ENCODE measurements around the gene NRIP1.

DNA sequence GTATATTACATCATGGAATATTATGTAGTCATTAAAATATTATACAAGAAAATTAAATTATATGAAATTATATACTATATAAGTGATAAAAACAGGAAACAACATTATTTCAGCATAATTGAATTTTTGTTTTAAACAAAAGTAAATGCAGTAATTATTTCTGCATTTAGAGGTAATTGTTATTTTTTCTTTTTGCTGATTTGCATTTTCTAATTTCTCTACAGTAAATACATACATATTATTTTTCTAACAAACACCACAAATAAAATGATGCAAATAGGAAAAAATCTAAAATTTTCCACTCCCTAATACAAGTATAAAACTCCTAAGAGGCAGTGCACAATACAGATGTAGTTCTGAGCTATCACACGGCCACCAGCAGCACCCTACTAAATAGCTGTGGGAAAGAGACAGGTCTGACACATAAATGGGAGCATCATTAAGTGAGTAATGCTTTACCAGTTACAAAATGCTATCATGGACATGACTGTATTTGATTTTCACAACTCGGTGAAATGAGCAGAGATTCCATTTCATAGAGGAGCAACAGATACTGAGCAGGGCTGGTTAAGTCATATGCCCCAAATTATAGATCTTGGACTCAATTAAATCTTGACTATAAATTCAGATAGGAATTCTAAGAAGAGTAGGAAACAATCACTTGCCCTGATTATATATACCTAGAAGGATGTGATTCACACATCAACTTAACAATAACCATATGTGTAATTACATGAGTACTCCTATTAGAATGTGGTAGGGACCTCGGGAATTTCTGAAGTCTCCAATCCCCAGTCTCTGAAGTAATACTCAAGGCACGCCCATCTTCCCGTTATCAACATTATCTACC lies 49.0 kb downstream of the NRIP1 start:
- TF ChIP-seq, protein P1, sequence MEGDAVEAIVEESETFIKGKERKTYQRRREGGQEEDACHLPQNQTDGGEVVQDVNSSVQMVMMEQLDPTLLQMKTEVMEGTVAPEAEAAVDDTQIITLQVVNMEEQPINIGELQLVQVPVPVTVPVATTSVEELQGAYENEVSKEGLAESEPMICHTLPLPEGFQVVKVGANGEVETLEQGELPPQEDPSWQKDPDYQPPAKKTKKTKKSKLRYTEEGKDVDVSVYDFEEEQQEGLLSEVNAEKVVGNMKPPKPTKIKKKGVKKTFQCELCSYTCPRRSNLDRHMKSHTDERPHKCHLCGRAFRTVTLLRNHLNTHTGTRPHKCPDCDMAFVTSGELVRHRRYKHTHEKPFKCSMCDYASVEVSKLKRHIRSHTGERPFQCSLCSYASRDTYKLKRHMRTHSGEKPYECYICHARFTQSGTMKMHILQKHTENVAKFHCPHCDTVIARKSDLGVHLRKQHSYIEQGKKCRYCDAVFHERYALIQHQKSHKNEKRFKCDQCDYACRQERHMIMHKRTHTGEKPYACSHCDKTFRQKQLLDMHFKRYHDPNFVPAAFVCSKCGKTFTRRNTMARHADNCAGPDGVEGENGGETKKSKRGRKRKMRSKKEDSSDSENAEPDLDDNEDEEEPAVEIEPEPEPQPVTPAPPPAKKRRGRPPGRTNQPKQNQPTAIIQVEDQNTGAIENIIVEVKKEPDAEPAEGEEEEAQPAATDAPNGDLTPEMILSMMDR (IDR thresholded peaks at IDR 0.05): no peak
- TF ChIP-seq EP300 (IDR thresholded peaks at IDR 0.05): no peak
